HG03342 (cell line): ENCODE results near the gene MYO1E.

Experiments
- ATAC-seq: cut with Tn5 transposase; IDR thresholded peaks from one replicate; pipeline ENCODE4 v1.9.1; 2021; ENCODE audit warnings: mild to moderate bottlenecking, moderate library complexity; ENCODE audit not compliant: unreplicated experiment

MYO1E gene

GRCh38 chr15:59205839-59206622, 166.6 kb downstream of the MYO1E start:
- no peak for ATAC-seq

- no peak for ATAC-seq
Observed at GRCh38 chr15:59203657-59204056, 169.0 kb downstream of the MYO1E start.

DNA sequence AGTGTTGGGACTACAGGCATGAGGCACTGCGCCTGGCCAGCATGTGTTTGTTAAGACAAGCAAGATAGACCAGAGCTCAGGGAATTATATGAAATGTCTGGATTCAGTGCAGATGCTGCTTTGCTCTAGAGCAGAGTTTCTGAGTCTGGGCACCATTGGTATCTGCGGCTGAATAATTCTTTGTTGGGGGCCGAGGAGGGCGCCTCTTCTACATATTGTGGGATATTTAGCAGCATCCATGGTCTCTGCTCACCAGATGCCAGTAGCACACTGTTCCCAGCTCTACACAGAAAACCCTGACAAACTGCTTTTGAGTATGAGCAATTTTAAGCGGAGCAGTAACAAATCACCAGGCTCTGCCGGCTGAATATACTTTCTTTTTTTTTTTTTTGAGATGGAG, 169.7 kb downstream of the MYO1E start:
- ATAC-seq = no peak

DNA sequence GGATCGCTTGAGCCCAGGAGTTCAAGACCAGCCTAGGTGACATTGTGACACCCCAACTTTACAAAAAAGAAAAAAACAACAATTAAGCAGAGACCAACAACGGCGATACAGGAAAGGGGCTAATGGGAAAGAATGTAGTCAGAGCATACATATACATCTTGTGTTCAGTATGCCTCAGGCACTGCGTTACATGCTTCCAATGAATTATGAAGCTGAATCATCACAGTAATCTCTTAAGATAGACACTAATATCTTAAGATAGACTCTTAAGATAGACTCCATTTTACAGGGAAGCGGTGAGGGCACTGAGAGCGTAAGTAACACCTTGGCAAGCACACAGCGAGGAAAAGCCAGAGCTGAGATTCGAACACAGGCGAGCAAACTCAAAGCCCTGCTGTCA, 172.1 kb downstream of the MYO1E start:
- no peak for ATAC-seq

- no peak for ATAC-seq
Observed at GRCh38 chr15:59199626-59200465, 172.8 kb downstream of the MYO1E start.

GRCh38 chr15:59197454-59197853, 175.2 kb downstream of the MYO1E start:
- no peak for ATAC-seq

DNA sequence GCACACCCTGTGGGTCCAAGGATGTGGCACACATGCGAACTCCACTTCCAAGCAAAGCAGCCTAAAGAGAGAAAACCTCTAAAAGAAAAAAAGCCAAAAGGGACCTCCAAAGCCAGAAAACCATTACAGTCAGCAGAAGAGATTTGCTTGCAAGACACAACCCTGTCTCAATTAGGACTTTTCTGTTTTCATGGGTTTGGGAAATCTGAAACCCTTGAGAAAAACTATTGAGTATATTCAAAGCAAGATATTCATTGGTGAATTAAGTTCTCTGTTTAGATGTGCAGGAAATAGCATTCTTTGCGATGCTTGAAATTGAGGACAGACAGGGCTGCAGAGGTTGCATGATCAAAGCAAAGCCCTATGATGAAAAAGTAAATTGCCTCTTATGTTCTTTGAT, 176.3 kb downstream of the MYO1E start:
- no peak for ATAC-seq

DNA sequence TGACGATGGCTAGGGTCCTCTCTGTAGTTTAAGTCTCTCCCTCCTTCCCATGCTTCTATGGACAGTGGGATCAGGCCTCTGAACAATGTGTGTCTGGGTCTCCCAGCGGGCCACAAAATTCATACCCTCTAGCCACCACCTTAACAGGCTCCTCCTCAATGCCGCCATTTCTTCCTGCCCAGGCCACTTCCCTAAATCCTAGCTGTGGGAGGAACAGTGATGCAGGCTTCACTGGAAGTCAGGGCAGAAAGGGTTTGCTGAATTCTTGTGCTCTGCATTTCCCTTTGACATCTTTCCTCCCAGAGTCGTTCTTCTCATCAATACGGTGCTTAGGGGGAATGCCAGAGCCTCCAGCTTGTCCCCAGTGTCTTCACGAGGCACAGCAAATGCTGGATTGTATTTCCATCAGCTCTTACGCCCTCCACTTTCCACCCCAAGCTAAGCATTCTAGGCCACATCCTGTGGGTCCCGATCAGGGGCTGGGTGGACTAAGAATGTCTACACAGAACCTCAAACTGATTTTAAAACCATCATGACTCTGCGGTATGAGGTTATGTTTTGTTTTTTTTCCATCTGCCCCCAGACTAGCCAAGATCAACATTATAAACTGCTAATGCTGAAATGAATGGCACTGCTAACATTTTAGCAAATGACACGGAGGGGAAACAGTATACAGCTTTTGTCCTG, 177.9 kb downstream of the MYO1E start:
- ATAC-seq = no peak

GRCh38 chr15:59191855-59192237, 180.8 kb downstream of the MYO1E start:
- ATAC-seq = no peak

DNA sequence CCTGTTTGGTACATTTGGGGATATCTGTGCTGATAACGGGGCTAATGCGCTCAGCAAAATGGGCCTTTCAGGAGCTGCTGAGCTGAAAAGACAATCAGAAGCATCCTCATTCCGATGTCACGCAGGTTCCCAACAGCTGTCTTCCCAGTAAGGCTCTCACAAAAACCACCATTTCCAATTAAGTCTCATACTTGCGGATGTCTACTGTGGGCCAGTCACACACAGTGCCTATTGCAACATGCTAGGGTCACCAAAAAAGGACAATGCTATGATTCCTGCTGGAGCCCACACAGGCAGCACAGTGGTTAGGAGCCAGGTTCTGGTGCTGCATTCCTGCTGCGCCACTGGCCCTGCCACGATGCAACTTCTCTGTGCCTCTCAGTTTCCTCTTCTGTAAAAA, 182.4 kb downstream of the MYO1E start:
- no peak for ATAC-seq

GRCh38 chr15:59189241-59189640, 183.4 kb downstream of the MYO1E start:
- ATAC-seq = no peak

GRCh38 chr15:59186501-59186900, 186.2 kb downstream of the MYO1E start:
- no peak for ATAC-seq

DNA sequence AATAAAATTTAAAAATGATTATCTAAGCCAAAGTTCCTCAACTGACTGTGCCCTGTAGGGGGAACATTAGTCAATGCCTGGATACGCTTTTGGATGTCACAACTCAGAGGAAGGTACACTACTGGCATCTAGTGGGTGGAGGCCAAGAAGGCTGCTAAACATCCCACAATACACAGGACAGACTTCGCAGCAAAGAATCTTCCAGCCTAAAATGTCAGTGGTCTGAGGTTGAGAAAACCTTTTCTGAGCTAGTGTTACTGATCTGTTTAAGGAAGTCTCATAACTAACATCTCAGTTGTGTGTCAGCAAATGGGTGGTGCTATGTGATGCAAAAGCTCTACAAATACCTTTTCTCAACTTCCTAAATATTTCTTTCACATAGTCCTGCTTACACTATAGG, 186.9 kb downstream of the MYO1E start:
- ATAC-seq = no peak

- ATAC-seq = no peak
Observed at GRCh38 chr15:59180945-59181600, 191.6 kb downstream of the MYO1E start.

DNA sequence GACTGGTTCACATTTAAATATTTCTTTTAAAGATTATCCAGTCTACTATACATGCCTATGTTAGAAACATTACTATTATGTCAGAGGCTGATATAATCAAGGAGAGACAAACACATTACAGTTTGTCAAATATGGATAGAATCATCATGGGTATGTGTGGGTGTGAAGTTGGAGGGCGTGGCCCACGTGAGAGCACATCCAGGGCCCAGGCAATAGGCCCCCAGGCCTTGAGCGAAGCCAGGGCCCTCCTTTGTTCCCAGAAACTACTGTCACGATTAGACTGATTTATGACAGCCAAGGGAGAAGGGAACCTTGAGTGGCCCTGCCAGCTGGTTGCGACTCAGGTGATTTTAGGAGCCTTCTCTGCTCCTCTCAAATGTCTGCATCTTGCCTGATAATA, 193.0 kb downstream of the MYO1E start:
- no peak for ATAC-seq

GRCh38 chr15:59178151-59178695, 194.4 kb downstream of the MYO1E start:
- no peak for ATAC-seq

DNA sequence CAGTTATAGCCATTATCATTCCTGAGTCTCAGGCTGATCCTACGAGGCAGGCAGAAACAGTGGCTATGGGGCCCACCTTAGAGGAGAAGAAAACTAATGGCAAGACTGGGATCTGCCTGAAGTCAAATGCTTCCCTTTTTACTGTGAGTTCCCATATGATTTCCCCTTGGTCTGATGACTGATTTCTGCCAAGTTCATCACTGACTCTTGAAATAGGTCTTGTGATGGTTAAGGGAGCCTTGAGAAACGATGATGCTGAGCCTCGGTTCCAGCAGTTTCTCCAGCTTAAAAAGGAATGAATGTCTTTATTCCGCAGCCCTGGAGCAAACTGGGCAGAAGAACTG, 195.4 kb downstream of the MYO1E start:
- ATAC-seq = no peak

DNA sequence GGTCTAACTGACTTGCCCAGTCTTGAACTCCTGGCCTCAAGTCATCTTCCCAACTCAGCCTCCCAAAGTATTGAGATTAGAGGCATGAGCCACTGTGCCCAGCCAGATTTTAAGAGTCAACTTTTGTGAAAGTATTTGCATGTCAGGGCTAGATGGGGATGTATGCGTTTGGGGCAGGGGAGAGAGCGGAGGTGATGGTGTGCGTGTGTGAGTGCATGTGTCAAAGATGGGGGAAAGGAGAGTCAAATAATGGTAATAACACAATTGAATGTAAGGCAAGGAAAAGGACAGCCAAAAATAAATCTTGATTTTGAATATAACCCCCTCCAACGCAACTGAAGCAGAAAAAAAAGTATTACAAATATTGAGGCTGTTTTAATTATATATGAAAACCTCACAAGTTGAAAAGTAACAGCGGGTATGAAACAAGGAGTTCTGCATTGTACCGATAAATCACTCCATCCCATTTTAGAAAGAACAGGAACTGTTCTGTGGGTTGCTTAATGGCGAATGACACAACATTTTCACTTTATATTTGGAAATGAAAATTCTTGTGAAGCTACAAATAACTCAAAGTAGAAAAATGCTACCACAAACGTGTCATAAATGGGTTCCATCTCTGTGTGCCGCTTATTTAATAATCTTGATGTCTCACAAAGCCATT, 195.9 kb downstream of the MYO1E start:
- ATAC-seq = no peak

GRCh38 chr15:59174835-59175831, 197.5 kb downstream of the MYO1E start:
- no peak for ATAC-seq
